Activated CD4-positive, alpha-beta T cell treated with anti-CD3 and anti-CD28 coated beads, Interleukin-2, amount 10 ng/mL, durations not matched to agents 24 days and 14 days (primary cell): Measurements from ENCODE around the gene ZNF23. TPM values are rescaled to one million over a fixed set of nuclear protein-coding genes. Genes with fewer than 3 reads are reported as not detected.
"Not testable (repeated sequence)": the region's sequence is repeated elsewhere in the genome, so short reads cannot be mapped to it uniquely, and the experiment has no call there.

ENCODE experiments used
- DNase-seq: peaks from one replicate; pipeline ENCODE4 v3.0.0; 2022
- H3K27ac Mint-ChIP-seq: one replicate; pipeline ENCODE4 v1.8.0; 2022; ENCODE audit warnings: mild to moderate bottlenecking, mixed read lengths
- H3K27me3 Mint-ChIP-seq: one replicate; pipeline ENCODE4 v1.8.0; 2022; ENCODE audit warnings: mixed read lengths
- H3K36me3 Mint-ChIP-seq: one replicate; pipeline ENCODE4 v1.8.0; 2022; ENCODE audit warnings: low read depth, mild to moderate bottlenecking, mixed read lengths
- H3K4me1 Mint-ChIP-seq: one replicate; pipeline ENCODE4 v1.8.0; 2021; ENCODE audit warnings: mixed read lengths
- H3K4me3 Mint-ChIP-seq: one replicate; pipeline ENCODE4 v1.8.0; 2022; ENCODE audit warnings: mild to moderate bottlenecking, moderate library complexity, mixed read lengths
- H3K9me3 Mint-ChIP-seq: one replicate; pipeline ENCODE4 v1.8.0; 2021; ENCODE audit warnings: mixed read lengths
- intact Hi-C: fragments of 100-400 bp; cut with micrococcal nuclease; formaldehyde crosslinking; loops from one replicate; pipeline ENCODE4 v1.15.1; 2023
- total RNA-seq: library from RNA; stranded (reverse); gene quantifications from 2 replicates; pipeline ENCODE4 v1.2.3, GENCODE V29; 2022

The ZNF23 gene
- total RNA-seq: 5.2 and 6.1 TPM in 2 replicates

- peaks cover 3% of the 10 kb centered on the region for H3K9me3 Mint-ChIP-seq
- H3K4me3 Mint-ChIP-seq: peak within 1 kb of the TSS; percentile 91
- H3K36me3 Mint-ChIP-seq: no peaks in the 10 kb centered on the region
- intact Hi-C loops: loop anchor here (1.0 to 10.0 kb wide), 2 partner anchors 22 to 177 kb away; partner anchors contain the start of gene CMTR2
- H3K4me1 Mint-ChIP-seq: peaks cover 9% of the 10 kb centered on the region
- H3K27ac Mint-ChIP-seq: peak within 1 kb of the TSS; percentile 81
- no peaks in the 10 kb centered on the region for H3K27me3 Mint-ChIP-seq
- peak; percentile 94 for DNase-seq
Measured at GRCh38 chr16:71461686-71462648, at the start of gene ZNF23. Gene ZNF23, minus strand, starts transcription at chr16:71462247. Its CDS starts 5,451 bp downstream, at chr16:71456796.

- intact Hi-C loops: no loop called here
- Mint-ChIP-seq H3K36me3 (no peaks in the 10 kb centered on the region), H3K27ac (no peak overlapping the region), H3K27me3 (peaks cover 13% of the 10 kb centered on the region), H3K4me3 (no peak overlapping the region), H3K4me1 (no peaks in the 10 kb centered on the region), H3K9me3 (no peaks in the 10 kb centered on the region)
- DNase-seq: no peak
Measured at GRCh38 chr16:71507061-71507460, 45.0 kb upstream of the ZNF23 start.

GRCh38 chr16:71504901-71505300, 42.9 kb upstream of the ZNF23 start:
- intact Hi-C loops: no loop called here
- no peaks in the 10 kb centered on the region for H3K36me3 Mint-ChIP-seq
- peaks cover 13% of the 10 kb centered on the region for H3K27me3 Mint-ChIP-seq
- H3K9me3 Mint-ChIP-seq: no peaks in the 10 kb centered on the region
- no peaks in the 10 kb centered on the region for H3K4me1 Mint-ChIP-seq
- no peak for DNase-seq
- H3K27ac Mint-ChIP-seq: no peak overlapping the region
- no peak overlapping the region for H3K4me3 Mint-ChIP-seq

GRCh38 chr16:71504051-71504450, 42.0 kb upstream of the ZNF23 start:
- DNase-seq, H3K4me1 Mint-ChIP-seq, H3K36me3 Mint-ChIP-seq, H3K9me3 Mint-ChIP-seq, H3K4me3 Mint-ChIP-seq, H3K27ac Mint-ChIP-seq, intact Hi-C loops: not testable (repeated sequence)
- H3K27me3 Mint-ChIP-seq: peaks cover 11% of the 10 kb centered on the region

- Mint-ChIP-seq H3K4me3 (no peak overlapping the region), H3K36me3 (no peaks in the 10 kb centered on the region), H3K27ac (no peak overlapping the region), H3K27me3 (no peaks in the 10 kb centered on the region), H3K9me3 (no peaks in the 10 kb centered on the region), H3K4me1 (no peaks in the 10 kb centered on the region)
- no peak for DNase-seq
- intact Hi-C loops: no loop called here
Measured at GRCh38 chr16:71501547-71501946, 39.5 kb upstream of the ZNF23 start.

GRCh38 chr16:71500964-71501363, 38.9 kb upstream of the ZNF23 start:
- no peak overlapping the region for H3K27ac Mint-ChIP-seq
- no peaks in the 10 kb centered on the region for H3K27me3 Mint-ChIP-seq
- H3K4me1 Mint-ChIP-seq: no peaks in the 10 kb centered on the region
- no peaks in the 10 kb centered on the region for H3K9me3 Mint-ChIP-seq
- intact Hi-C loops: no loop called here
- no peak for DNase-seq
- H3K36me3 Mint-ChIP-seq: no peaks in the 10 kb centered on the region
- no peak overlapping the region for H3K4me3 Mint-ChIP-seq

- Mint-ChIP-seq H3K4me1 (no peaks in the 10 kb centered on the region), H3K36me3 (no peaks in the 10 kb centered on the region), H3K27me3 (no peaks in the 10 kb centered on the region), H3K27ac (no peak overlapping the region), H3K9me3 (no peaks in the 10 kb centered on the region), H3K4me3 (no peak overlapping the region)
- DNase-seq: peak; percentile 86
- intact Hi-C loops: loop anchor here (1.0 to 2.0 kb wide), 2 partner anchors 59 to 88 kb away; no protein-coding TSS in a partner anchor
Measured at GRCh38 chr16:71499775-71500364, 37.8 kb upstream of the ZNF23 start.

- DNase-seq: no peak
- H3K36me3 Mint-ChIP-seq: no peaks in the 10 kb centered on the region
- H3K9me3 Mint-ChIP-seq: no peaks in the 10 kb centered on the region
- intact Hi-C loops: loop anchor here (2.0 kb wide), 1 partner anchor 57 kb away; no protein-coding TSS in a partner anchor
- H3K4me3 Mint-ChIP-seq: no peak overlapping the region
- no peak overlapping the region for H3K27ac Mint-ChIP-seq
- no peaks in the 10 kb centered on the region for H3K4me1 Mint-ChIP-seq
- peaks cover 1% of the 10 kb centered on the region for H3K27me3 Mint-ChIP-seq
Measured at GRCh38 chr16:71498031-71498430, 36.0 kb upstream of the ZNF23 start.

- Mint-ChIP-seq H3K27me3 (peaks cover 3% of the 10 kb centered on the region), H3K4me3 (no peak overlapping the region), H3K36me3 (no peaks in the 10 kb centered on the region), H3K9me3 (no peaks in the 10 kb centered on the region), H3K4me1 (no peaks in the 10 kb centered on the region), H3K27ac (no peak overlapping the region)
- intact Hi-C loops: no loop called here
- no peak for DNase-seq
Measured at GRCh38 chr16:71493213-71493612, 31.2 kb upstream of the ZNF23 start.

- no peaks in the 10 kb centered on the region for H3K36me3 Mint-ChIP-seq
- no peak overlapping the region for H3K27ac Mint-ChIP-seq
- no peak overlapping the region for H3K4me3 Mint-ChIP-seq
- intact Hi-C loops: no loop called here
- no peaks in the 10 kb centered on the region for H3K4me1 Mint-ChIP-seq
- no peak for DNase-seq
- no peaks in the 10 kb centered on the region for H3K9me3 Mint-ChIP-seq
- H3K27me3 Mint-ChIP-seq: peaks cover 3% of the 10 kb centered on the region
Measured at GRCh38 chr16:71492786-71493185, 30.7 kb upstream of the ZNF23 start.

- DNase-seq: no peak
- no peaks in the 10 kb centered on the region for H3K4me1 Mint-ChIP-seq
- no peaks in the 10 kb centered on the region for H3K36me3 Mint-ChIP-seq
- H3K9me3 Mint-ChIP-seq: no peaks in the 10 kb centered on the region
- H3K27me3 Mint-ChIP-seq: peaks cover 3% of the 10 kb centered on the region
- intact Hi-C loops: no loop called here
- no peak overlapping the region for H3K27ac Mint-ChIP-seq
- H3K4me3 Mint-ChIP-seq: no peak overlapping the region
Measured at GRCh38 chr16:71491054-71491453, 29.0 kb upstream of the ZNF23 start.

GRCh38 chr16:71490361-71490760, 28.3 kb upstream of the ZNF23 start:
- no peak overlapping the region for H3K27ac Mint-ChIP-seq
- peaks cover 3% of the 10 kb centered on the region for H3K27me3 Mint-ChIP-seq
- no peaks in the 10 kb centered on the region for H3K36me3 Mint-ChIP-seq
- H3K4me1 Mint-ChIP-seq: no peaks in the 10 kb centered on the region
- intact Hi-C loops: no loop called here
- no peak overlapping the region for H3K4me3 Mint-ChIP-seq
- DNase-seq: no peak
- no peaks in the 10 kb centered on the region for H3K9me3 Mint-ChIP-seq

GRCh38 chr16:71489122-71489521, 27.1 kb upstream of the ZNF23 start, which contains the start of gene ZNF19:
Gene ZNF19, minus strand, starts transcription at chr16:71489324. Its CDS starts 7,210 bp downstream, at chr16:71482114.
- Mint-ChIP-seq H3K4me1 (peaks cover 4% of the 10 kb centered on the region), H3K27ac (no peak within 1 kb of the TSS), H3K36me3 (no peaks in the 10 kb centered on the region), H3K27me3 (peaks cover 3% of the 10 kb centered on the region), H3K4me3 (no peak within 1 kb of the TSS), H3K9me3 (no peaks in the 10 kb centered on the region)
- no peak for DNase-seq
- intact Hi-C loops: no loop called here
